H1 (cell line): Measurements from ENCODE around the gene SNX2. TPM values are rescaled to one million over a fixed set of nuclear protein-coding genes. Genes with fewer than 3 reads are reported as not detected.

Experiments used
- BRCA1 ChIP-seq: IDR thresholded peaks from 2 replicates; pipeline ENCODE4 v1.6.1; 2012; ENCODE audit warnings: low read depth, low read length, improper control_type of control experiment
- CHD2 ChIP-seq: IDR thresholded peaks from 2 replicates; pipeline ENCODE4 v1.6.1; 2012; ENCODE audit warnings: low read length, improper control_type of control experiment
- GABPA ChIP-seq: IDR thresholded peaks from 2 replicates; pipeline ENCODE4 v1.6.1; 2011; ENCODE audit warnings: mild to moderate bottlenecking, low read length, moderate library complexity, borderline replicate concordance; ENCODE audit not compliant: insufficient read depth
- JUND ChIP-seq: IDR thresholded peaks from 2 replicates; pipeline ENCODE4 v1.6.1; 2011; ENCODE audit warnings: mild to moderate bottlenecking, improper control_type of control experiment, low read length
- MAFK ChIP-seq: IDR thresholded peaks from 2 replicates; pipeline ENCODE4 v1.6.1; 2012; ENCODE audit warnings: low read depth, mild to moderate bottlenecking, improper control_type of control experiment, low read length
- PHF8 ChIP-seq: fragments of 200-600 bp; sonication (generic); conservative IDR thresholded peaks from 2 replicates; pipeline ENCODE4 v1.7.1; 2012; ENCODE audit warnings: low read depth, mild to moderate bottlenecking, inconsistent platforms, low read length, moderate library complexity
- RBBP5 ChIP-seq: IDR thresholded peaks from 2 replicates; pipeline ENCODE4 v1.7.1; 2012; ENCODE audit warnings: low read depth, mild to moderate bottlenecking, inconsistent platforms, low read length, moderate library complexity, borderline replicate concordance
- SRF ChIP-seq: IDR thresholded peaks from 2 replicates; pipeline ENCODE4 v1.6.1; 2011; ENCODE audit warnings: mild to moderate bottlenecking, low read depth, low read length, moderate library complexity
- polyA plus RNA-seq, 7 experiments: library from polyadenylated mRNA; depleted of rRNA in 3 of 7; stranded (reverse) in 5 of 7; unstranded in 2 of 7; fragments of >200 nt in 5 of 7; fragments of 200-250 nt in 2 of 7; gene quantifications; 1 replicate in 5 of 7; 2 replicates in 1 of 7; 4 replicates in 1 of 7; pipeline versions ENCODE4 v1.2.1 to v1.2.3, GENCODE V29; 2011 to 2013; ENCODE audit warnings: missing spikeins in 2 of 7, mixed read lengths in 2 of 7
- total RNA-seq: library from RNA; stranded (reverse); fragmentation: NEBNext Ultra II Directional; extraction: Animal tissue kit (Norgen Biotek cat#: 25700); gene quantifications from 2 replicates; pipeline ENCODE4 v1.2.1, GENCODE V29; 2021
- TF ChIP-seq, protein P1 (sequence below): IDR thresholded peaks from 2 replicates; pipeline ENCODE4 v1.6.1; 2012; ENCODE audit warnings: inconsistent platforms
- TF ChIP-seq, protein P2 (sequence below): IDR thresholded peaks from 2 replicates; pipeline ENCODE4 v1.6.1; 2012; ENCODE audit warnings: low read length, inconsistent platforms

SNX2 gene
- total and polyA plus RNA-seq, 2 of the 8 experiments (the other 6 are each of a cell fraction or from before 2014, with no cell fraction given), result 51.0 to 61.2 TPM

DNA sequence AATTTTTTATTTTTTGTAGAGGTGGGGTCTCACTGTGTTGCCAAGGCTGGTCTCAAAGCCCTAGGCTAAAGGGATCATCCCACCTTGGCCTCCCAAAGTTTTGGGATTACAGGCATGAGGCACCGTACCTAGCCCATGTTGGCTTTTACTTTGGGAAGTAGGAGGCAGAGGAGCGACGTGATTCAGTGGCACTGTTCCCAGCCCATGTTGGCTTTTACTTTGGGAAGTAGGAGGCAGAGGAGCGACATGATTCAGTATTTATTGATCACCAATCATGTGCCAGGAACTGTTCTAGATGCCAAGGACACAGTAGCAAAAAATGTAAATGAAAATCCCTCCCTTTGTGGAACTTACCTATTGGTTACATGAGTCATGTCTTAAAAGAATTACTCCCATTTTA is 88.8 kb downstream of the SNX2 start (continued):
- TF ChIP-seq GABPA, result no peak
- TF ChIP-seq RBBP5, result no peak
- TF ChIP-seq JUND, result no peak
- no peak for TF ChIP-seq PHF8
- TF ChIP-seq CHD2, result no peak
- no peak for TF ChIP-seq SRF
- TF ChIP-seq, protein P1, sequence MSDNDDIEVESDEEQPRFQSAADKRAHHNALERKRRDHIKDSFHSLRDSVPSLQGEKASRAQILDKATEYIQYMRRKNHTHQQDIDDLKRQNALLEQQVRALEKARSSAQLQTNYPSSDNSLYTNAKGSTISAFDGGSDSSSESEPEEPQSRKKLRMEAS, result no peak
- TF ChIP-seq MAFK, result no peak
- TF ChIP-seq BRCA1, result no peak
- TF ChIP-seq, protein P2, sequence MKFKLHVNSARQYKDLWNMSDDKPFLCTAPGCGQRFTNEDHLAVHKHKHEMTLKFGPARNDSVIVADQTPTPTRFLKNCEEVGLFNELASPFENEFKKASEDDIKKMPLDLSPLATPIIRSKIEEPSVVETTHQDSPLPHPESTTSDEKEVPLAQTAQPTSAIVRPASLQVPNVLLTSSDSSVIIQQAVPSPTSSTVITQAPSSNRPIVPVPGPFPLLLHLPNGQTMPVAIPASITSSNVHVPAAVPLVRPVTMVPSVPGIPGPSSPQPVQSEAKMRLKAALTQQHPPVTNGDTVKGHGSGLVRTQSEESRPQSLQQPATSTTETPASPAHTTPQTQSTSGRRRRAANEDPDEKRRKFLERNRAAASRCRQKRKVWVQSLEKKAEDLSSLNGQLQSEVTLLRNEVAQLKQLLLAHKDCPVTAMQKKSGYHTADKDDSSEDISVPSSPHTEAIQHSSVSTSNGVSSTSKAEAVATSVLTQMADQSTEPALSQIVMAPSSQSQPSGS, result no peak
- TF ChIP-seq, all 59 proteins: peak for 0
